ENCODE data around the gene BARHL1.

BARHL1 gene

DNA sequence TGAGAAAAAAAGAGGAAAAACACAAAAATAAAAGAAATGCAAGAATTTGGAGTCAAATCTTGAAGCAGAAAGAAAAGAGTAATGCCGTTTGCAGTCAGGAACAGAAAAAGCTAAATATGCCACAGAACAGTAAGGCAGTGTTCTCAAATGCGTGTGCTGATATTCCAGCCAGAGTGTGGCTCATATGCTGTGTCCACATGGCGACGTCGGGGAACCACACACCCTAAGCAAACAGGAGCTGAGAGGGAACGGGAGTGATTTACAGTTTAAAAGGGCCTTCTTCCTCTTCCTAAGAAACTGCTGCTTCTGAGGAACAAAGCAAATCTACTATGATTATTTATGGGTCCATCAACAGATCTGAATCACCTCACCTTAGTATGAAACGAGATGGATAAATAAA, 44.7 kb downstream of the BARHL1 start:
- DNase-seq, result no peak

DNA sequence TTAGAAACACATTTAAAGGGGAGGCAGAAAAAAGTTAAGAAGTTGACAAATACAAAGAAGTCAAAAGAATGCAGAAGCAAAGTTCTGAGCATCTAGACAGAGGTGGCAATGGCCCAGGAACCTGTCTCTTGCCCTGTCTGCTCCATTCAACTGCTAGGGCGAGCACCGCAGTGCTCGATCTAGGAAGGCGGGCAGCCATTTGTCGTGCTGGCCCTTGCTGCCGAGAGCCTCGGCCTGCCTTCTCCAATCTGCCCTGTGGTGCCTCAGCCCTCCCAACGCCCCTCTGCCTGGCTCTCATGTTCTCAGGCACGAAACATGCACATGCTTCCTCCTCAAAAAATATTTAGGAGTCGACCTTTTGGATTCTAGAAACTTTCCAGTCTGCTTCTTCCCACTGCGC, 45.2 kb downstream of the BARHL1 start:
- no peak for DNase-seq

DNA sequence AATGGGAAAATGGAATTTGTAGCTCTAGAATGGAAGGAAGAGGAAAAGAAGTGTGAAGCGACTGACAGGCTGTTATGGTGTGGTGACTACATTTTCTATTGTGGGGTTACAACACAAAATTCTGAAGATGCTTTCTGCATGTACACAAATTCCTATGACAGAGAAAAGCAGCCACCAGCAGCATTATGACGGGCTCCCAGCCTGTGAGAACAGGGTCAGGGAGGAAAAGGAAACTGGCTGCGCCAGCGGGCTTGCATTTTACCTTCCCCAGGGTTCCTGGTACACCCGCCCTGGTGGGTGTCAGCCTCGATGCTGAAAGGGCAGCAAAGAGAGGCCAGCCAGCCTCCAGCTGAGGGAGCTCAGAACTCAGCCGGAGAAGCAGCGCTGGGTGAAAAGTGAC, 46.3 kb downstream of the BARHL1 start:
- no peak for DNase-seq

DNA sequence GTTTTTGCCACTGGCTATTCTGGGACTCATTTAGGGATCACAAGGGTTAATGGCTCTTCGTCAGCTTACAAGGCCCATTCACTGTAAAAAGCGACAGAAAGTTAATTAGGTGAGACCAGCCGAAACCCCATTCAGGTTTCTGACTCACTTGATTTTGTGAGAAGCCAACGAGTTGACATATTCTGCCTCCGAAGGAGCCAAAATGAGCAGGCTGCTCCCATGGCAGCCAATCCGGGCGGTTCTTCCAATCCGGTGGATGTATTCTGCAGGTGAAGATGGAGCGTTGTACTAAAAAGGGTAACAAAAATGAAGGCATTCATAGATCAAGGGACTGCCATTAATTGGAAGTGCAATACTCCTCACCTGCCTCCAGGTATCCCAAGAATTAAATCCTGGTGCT, 47.7 kb downstream of the BARHL1 start:
- DNase-seq, result no peak

DNA sequence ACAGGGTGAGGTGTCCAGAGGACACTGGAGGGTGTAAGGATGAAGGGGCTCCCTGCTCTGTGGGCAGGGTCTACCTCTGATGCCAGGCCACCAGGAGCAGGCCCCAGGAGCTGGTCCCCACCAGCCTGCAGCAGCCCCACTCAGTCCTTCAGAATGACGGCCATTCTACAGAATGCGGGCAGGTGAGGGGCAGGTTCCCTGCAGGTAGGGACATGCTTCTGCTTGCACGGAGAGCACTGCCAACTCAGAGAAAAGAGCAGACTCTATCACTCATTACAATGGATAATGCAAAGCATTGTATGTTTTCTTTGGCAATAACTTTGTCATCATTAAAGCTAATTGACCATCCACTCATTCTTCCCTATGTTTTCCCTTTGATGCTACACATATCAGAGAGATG, 48.4 kb downstream of the BARHL1 start:
- DNase-seq, result no peak

DNA sequence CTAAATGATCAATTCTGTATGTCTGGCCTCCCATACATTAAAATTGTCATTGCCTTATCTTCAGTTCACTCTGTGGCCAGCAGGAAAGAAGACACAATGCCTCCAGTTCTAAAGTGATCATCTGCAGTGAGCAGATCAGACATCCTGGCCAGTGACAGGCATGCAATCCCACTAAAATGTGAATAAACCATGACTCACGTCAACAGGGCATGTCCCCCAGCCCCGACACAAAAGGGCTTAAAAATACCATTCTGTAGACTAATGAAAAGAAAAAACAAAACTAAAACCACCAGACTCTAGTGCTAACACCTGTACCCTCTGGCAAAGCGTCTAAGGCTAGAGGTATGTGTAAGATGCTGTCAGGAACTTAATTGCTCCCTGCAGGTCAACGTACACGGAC, 48.9 kb downstream of the BARHL1 start:
- DNase-seq, result no peak

DNA sequence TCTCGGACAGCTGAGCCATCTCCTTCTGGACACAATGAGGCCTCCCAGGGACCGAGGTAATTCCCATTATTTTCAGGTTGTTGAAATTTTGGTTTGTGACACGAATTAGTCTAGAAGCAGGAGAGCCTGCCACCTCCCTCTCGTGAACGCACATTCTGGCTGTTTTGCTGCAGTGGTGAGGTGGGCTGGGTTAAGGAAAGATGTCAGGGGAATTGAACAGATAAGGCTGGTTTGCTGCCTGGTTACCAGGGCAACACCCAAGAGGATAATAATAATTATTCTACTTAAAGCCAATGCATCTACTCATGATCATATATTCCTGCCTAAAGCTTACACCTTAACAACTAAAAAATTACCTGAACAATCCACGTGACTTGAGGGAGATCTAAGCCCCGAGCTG, 49.3 kb downstream of the BARHL1 start:
- DNase-seq, result no peak

DNA sequence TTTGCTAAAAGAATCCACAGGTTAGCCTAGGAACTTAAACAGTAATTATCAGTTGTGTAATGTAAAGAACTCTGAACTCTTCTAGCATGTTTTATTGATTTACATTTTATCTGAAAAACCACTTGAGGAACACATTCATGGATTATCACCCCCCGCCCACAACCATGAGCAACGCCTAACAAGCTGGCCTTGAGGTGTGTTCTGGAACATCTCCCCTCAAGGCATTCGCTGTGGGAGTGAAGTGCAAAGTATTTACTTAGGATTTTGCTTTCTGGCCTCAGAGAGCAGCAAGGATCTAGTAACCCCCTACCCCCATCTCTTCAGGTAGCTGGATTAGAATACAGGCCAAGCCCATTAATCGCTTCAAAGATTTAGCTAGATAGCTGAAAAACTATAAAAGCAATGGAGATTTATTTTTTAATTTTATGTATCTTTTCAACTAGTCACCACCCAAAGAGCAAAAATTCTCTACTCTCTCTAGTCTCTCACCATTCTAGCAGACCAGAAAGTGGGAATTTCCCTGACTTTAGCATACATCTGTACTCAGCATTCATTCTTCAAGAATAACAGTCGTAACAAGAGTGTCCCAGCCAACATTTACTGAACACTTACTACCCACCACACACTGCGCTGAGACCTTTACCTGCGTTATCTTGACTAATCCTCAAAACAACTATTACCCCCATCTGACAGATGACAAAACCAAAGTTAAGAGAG, 50.2 kb downstream of the BARHL1 start:
- no peak for DNase-seq

DNA sequence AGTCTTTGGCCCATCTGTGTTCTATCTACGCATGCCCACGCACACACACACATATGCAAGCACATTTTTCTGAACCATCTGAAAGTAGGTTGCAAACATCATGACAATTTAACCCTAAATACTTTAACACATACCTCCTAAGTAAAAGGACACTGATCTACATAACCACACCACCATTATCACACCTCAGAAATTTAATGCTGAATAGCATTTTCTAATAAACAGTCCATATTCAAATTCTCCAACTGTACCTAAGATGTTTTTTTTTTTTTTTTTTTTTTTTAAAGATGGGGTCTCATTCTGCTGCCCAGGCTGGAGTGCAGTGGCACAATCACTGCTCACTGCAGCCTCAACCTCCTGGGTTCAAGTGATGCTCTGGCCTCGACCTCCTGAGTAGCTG, 51.9 kb downstream of the BARHL1 start:
- DNase-seq, result no peak

DNA sequence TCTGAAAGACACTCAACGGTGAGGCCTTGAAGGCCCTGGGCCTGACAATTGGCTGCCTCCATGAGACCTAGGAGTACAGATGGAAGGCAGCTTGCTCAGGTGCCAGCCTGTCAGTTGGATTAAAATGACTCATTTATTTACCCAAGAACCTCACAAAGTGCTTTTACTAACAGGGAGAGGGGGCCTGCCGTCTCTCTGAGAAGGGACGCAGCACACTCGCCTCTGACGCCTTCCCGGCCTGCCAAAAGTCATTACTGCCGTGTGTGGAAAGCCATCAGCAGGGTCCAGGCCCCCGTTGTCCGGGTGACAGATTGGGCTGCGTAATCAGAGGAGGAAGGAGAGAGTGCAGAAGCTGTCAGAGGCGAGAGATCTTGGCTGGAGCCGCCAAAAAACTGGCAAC, 54.9 kb downstream of the BARHL1 start:
- peak; percentile 11 for DNase-seq

DNA sequence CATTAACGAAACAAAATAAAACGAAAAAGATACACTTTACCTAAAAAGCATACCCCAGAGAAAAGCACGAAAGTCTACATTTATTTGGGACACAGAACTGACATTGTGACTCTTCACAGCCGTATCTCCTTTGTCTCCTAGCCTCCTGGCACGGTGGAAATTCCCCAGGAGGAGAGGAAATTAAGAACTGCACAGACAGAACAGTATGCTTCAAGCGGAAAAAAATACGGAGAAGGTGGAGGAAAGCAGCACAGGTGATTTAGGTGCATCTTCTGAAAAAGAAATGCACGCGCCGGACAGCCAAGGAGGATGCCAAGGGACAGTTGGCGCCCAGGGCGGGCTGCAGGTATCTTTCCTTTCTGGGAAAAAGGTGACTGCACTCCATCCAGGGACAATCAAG, 55.4 kb downstream of the BARHL1 start:
- DNase-seq, result no peak

DNA sequence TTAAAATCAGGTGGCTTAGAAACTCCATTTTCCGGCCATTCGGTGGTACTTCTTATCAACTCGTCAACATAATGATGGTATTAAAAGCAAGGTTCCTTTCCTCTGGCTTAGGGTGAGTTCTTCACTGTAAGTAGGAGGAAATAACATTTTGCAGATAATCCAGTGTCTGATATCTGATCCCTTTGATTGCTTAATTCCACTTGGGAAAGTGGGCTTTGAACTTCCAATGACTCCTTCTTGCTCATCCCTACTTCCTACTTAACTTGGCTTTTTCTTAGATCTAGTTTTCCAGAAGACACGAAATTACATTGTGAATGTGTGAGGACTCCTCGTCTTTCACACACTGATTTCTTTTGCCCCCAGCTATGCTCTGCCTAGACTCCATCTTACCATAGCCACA, 55.8 kb downstream of the BARHL1 start:
- no peak for DNase-seq

DNA sequence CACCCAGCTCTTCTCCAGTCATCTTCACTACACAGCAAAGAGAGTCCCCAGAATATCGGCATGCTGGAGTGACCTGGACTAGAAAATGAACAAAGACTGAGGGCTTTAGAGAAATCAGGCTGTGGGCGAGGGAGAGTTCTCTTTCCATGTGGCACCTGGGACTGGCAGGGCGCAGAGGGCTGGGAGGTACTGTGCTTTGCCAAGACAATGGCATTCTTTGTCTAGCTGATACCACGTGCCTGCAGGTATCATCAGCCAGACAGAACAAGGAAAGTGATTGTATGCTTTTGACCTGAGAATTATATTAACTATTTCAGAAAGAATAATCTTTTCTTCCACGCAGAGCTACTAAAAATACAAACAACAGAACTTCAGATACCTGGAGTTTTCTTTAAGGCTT, 56.9 kb downstream of the BARHL1 start:
- DNase-seq, result no peak

Measured in NCI-H1417 treated with DMSO at 0.1 percent for 48 hours (cell line).